GM18873 (cell line): Measurements from ENCODE around the gene CNKSR3.

Source experiments
- ATAC-seq: cut with Tn5 transposase; IDR thresholded peaks from one replicate; pipeline ENCODE4 v1.9.1; 2021; ENCODE audit warnings: mild to moderate bottlenecking, moderate library complexity, moderate number of reproducible peaks; ENCODE audit not compliant: unreplicated experiment, low FRiP score

Gene CNKSR3

DNA sequence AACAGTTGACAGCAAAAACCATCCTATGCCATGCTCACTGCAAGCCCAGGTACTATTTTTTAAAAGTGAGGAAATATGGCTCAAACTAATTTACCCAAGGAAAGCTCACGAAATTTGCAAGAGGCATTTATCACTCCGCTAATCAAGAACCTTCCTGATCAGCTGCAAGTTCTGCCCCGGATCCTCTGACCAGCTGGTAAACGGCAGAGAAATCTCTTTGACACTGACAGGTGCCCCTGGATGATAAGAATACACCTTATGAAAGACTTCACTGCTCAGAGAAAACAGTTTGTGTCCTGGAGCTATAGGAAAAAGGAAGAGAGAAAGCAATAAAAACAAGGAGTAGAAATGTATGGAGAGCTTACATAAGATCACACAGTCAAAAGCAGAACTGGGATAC is 6.4 kb downstream of the CNKSR3 start:
- ATAC-seq: no peak

DNA sequence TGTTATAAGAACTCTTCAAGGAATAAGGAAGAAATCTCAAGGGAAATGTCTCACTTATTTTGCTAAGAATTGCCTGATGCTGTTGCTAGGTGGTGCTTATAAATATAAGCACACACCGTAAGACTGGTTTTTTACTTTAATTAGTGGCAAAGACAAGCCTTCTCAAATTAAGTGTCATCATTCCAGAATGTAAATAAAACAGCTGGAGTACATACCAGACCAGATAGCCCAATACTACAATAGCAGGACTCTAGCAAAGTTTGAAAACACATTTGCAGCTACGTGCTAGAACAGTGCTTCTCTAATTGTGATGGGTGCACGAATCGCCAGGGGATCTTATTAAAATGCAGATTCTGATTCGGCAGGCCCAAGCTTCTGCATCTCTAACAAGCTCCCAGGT is 6.8 kb downstream of the CNKSR3 start:
- no peak for ATAC-seq

DNA sequence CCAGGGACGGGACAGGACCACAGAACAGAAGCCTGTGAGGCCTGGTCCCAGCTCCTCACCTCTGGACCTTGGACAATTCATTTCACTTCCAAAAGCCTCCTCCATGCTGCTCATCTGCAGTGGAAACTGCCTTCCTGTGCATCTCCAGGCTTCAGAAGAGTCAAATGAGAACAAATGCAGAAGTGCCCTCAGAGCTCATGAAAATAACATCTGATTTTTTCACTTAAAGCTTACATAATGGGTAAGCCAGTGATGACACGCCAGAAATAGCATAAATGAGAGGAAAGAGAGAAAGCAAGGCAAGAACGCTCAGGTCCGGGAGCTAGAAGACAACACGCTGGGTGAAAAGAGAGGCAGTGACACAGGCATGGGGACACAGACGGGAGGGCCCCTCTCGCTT is 7.9 kb downstream of the CNKSR3 start:
- no peak for ATAC-seq

DNA sequence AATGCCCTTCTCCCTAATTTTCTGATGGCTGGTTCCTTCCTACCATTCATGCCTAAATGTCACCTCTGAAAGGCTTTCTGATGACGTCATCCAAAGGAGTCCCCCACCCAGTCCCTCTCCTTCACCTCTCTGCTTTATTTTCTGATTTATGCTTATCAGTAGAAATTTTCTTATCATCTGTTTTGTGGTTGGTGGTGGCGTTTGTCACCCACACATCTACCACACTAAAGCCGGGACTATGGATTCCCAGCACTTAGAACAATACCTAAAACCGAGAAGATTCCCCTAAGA is 9.0 kb downstream of the CNKSR3 start:
- no peak for ATAC-seq

DNA sequence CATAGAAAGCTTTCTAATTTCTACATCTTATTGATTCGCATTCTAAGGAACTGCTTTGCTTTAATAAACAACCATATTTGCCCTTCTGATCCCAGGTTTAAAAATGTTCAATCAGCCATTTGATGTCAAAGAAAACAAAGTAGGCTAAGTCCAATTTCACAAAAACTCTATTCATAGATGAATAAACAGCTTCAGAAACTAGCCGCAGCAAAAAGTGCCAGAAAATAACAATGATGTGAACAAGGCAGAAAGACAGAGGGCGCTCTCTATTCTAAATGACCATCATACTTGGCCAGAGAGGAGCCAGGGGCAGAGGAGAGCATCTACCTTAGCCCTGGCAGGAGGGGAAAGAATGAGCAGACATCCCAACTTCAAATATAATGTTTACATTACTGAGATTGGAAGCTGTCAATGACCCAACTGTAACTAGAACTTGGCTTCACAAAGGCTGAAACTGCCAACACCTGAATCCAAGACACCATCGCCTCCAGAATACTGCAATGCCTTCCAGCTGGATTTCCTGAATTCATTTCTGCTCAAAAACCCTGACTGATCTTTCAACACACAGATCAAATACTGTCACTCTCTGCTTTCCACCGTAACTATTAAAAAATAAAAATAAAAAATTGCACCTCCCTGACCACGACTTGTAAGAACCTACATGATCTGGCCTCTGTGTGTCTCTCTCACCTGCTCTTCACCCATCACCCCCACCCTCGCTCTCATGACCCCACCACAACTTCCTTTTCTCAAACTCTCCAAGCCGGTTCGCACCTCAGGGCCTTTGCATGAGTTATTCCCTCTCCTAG is 9.5 kb downstream of the CNKSR3 start:
- ATAC-seq: no peak

DNA sequence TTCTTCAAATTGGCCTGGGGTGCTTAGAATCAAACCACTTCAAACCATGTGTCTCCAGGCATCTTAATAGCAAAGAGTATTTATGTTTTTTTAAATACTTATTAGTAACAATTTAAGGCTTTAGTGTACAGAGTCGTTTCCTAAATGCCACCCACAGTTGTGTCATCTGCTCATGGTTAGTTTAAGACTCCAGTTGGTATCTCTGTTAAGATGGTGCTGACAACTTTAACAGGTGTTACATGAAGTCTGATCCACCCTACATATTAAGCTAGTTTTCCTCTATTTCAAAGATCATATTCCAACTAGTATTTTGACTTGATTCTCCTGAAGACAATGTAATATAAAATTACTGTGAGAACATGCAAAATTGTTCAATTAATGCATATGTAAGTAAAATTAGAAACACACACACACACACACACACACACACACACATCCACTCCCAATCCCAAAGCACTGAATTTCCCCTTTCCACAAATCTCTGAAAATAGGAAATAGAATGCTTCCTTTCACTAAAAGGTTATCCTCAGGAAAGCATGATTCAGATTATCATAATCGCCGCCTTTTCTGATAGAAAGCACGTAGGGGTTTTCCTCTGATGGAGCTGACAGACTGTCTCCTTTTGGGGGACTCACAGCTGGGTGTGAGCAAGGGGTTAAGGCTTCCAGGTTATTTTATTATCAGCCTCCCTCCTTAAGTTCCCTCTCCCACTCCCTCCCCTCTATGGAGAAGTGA is 10.5 kb downstream of the CNKSR3 start:
- ATAC-seq: no peak

DNA sequence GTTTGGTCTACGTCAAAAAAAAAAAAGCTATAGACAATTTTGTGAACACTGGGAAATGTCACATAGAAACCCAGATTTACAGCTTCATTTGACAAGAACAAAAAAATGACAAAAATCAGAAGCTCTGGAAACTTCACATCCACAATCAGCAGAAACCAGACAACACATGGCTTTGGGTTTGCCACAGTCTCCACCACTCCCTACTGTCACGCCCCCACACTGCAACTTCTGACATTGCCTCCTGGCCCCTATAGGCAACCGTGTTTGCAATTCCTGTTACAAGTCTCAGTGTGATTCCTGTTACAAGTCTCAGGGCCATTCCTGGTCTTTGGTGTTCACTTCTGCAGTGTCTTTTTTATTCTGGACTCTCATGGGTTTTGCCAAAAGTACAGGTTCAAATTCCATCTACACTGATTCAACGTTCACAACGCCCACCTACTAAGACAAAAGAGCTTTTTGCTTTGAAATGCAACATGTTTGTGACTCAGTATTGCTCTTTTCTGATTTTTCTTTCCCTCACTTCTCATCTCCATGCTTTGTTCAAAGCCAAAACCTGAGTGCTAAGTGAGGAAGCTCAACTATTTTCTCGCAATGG is 12.0 kb downstream of the CNKSR3 start:
- ATAC-seq: no peak

DNA sequence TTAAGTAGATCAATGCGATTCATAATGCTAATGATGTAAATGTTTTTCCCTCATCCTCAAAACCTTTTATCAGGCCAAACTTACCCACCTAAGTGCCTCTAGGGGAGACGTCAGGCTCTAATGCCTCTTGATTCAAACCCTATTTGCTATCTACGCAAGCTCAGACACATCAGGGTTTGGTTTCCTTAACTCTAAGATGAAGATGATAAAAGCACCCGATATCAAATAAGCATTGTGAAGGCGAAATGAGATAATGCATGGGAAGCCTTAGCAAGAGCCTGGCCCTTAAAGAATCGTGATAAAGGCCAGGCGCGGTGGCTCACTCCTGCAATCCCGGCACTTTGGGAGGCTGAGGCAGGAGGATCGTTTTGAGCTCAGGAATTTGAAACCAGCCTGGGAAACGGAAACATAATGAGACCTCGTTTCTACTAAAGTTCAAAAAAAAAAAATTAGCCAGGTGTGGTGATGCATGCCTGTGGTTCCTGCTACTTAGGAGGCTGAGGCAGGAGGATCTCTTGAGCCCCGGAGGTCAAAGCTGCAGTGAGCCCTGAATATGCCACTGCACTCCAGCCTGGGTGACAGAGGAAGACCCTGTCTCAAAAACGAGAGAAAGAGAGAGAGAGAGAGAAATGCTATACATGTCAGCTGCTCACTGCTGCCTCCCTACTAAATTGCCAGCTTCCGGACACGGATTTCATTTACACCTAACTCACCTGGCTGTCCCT is 13.5 kb downstream of the CNKSR3 start:
- no peak for ATAC-seq

DNA sequence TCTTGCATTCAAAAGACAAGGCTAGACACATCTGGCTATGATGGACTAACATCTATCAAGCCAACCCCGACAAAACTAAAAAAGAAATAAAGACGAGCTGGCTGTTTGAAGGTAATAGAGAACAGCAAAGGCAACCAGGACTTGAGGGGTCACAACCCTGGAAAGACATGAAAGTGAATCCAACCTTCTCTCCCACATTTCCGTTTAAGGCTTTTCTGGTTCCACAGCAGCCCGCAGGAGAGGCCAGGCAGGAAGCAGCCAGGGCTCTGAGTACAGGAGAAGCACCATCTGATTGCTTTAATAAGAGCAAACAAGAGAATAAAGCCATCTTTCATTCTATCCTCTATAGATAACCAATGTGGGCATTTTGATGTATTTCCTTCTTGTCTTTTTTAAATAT is 14.3 kb downstream of the CNKSR3 start:
- ATAC-seq: no peak

DNA sequence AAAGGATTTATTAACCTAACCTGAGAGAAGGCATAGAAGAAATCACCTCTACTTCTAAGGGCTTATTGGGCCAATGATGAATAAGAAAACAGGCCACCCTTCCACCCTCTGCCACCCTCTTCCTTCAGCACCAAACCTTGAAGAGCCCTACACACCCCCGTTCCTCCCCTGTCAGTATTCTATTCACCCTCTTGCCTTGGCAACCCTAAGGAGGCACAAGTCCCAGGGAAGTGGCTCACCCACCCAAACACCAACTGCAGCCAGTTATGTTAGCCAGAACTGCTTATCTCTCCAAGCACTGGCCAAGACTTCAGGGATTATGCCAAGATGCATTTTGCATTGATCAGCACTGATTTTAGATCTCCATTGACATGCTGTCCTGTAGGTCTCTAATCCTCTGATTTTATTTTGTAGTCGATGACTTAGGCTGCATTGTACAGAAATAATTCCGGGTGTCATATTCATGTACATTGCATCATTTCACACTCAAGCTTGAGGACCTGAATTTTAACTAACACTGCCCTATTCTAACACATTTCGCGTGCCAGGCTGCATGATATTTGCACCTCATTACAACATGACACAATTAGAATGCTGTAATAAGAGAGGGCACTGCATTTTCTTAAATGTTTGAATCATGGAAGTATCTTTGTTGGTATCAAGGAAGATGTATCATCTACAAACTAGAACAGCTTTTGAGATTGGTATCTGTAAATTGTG is 15.7 kb downstream of the CNKSR3 start:
- no peak for ATAC-seq

DNA sequence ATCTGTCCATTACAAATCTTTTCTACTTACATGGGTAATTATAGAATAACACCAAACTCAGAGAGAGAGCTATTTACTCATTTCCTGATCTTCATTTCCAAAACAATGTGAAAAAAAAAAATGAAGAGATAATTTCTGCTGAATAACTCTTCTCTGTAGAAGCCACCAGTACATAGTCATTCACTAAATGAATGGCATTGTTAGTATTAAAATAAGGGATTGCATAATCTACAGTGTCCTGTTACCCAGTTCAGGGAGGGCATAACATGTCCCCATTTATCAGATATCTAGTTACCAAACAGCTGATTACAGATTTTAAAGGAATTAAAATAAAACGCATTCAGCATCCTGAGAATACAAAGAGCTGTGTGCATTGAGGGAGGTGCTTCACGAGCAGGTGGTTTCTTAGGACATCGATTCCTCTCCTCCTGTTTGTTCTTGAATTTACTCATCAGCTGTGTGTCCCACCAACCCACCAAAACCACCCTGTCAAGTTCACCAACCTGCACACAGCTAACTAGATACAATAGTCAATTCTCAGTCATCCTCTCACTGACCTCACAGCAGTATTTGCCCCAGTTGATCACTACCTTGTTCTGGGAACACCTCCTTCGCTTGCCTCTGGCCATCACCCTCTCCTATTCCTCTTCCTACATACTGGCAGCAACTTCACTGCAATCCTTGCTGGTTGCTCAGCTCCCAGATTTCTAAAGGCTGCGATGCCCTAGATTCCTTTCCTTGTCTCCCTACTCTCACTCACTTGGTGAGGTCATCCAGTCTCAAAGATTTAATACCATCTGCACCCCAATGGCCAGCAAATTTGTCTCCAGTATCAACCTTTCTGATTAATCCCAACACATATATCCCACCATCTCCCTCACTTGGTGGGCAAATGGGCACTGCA is 18.7 kb downstream of the CNKSR3 start:
- ATAC-seq: no peak

DNA sequence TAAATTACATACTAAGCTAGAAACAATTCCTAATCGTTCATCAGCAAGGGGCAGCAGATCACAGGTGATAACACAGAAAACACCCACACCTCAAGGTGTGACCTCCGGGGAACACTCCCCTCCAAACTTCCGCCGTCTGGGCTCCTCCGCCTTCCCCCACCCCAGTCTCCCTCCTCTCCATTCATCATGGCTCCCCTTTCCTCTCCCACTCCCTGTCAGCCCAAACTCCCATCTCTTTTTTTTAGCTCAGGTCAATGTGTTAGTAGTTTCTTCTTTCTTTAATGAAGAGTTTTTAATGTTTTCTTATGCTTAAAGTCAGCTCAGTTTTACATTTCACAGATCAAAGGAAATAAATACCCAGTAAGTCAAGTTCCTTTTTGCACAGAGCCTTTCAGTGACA is 20.7 kb downstream of the CNKSR3 start:
- ATAC-seq: no peak

DNA sequence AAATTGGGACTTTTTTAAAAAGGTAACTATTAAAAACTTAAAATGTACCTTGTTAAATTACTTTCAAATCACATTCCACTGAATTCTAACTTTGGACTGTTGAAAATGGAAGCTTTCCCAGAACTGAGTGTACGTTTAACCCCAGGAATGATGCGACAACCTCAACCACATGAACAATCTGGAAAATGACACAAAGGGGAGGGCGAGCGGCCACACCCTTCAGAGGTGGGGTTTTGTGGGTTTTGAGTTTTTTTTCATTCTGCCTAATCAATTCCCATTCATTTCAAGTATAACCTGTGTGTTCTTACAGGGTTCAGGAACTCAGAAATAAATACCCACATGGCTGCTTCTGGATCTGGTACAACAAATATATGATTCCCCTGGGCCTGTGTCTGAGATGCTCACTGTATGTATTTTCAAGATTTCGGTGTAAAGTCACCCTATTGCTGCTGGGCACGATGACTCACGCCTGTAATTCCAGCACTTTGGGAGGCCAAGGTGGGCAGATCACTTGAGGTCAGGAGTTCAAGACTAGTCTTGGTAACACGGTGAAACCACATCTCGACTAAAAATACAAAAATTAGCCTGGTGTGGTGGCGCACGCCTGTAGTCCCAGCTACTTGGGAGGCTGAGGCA is 21.6 kb downstream of the CNKSR3 start:
- ATAC-seq: no peak

DNA sequence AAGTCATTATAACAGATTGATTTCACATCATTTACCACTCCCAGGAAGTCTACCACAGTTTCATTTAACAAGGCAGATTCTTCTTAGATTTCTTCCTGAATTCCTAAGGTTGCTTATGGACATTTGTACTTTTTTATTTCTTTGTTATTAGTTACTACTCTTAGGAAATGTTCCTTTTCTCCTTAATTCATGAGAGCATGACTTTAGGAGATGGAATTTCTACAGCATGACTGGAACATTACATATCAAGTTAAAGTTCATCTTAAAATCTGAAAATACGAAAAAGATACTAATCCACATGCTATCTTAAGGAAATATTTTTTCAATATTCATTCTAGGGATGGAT is 22.3 kb downstream of the CNKSR3 start:
- no peak for ATAC-seq

DNA sequence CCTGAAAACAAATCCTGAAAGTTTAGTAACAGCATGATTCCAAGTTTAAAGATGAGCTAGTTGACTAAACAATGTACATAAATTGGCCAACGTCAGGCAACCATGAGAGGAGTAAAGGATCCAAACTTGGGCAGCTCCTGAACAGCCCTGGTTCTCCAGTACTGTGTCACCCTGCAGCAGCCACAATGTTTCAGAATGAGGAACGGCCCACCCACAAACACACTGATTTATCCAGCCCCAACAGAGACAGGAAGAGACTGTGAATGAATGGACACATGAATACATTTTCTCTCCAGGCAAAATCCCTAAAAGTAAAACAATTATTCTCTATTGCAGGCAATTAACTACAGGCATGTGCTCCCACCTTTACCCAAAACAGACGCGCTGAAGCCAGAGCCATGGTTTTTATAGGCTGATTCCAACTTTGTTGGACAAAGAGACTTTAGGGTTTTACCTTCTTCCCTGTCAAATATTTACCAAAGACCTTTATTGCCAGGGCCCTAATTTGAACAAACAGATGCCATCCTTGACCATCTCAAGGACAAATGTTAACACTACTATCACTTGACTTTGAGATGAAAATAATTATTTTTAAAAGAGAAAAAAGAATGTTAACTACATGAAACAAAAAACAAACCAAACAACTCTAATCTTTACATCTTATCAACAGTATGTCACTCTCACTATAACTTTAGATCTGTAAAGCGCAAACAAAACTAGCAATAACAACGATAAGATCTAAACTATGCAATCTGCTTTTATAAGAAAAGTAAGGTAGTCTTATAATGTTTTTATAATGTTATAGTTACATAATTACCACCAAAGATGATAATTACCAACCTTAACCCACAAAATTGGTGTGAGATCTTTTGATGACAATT is 22.9 kb downstream of the CNKSR3 start:
- ATAC-seq: no peak

DNA sequence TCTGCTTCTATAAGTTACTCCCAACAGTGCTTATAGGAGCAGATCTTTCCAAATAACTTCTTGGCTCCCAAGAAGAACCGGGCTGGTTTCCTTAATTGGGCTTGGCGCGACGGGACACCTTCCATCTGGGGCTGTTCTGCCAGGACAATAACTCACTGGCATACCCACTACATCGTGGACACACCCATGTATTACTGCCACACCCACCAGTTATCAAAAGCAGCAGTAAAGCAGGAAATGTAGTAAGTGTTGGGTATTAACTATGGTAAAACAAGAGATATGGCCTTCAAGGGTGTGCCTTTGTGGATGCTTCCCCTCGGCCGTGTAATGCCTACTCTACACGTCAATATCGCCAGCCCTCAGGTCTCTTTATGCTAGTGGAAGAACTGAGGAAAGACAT is 24.7 kb downstream of the CNKSR3 start:
- no peak for ATAC-seq

DNA sequence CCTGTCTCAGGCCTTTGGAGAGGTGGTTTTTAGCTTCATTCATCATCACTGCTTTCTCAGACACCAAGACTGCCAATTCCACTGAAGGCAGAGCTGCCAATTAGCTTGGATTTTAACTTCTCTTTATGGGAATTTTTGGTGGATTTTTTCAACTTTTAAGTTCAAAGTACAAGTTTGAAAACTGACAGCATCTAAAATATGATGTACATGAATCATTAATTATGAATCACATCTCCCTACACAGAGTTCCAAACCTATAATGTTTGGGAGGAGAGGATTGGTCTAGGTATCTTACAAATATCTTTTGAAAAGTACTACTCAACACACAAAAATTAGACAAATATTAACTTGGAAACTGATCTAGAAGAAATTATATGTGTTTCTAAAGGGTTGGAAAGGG is 25.5 kb downstream of the CNKSR3 start:
- no peak for ATAC-seq

DNA sequence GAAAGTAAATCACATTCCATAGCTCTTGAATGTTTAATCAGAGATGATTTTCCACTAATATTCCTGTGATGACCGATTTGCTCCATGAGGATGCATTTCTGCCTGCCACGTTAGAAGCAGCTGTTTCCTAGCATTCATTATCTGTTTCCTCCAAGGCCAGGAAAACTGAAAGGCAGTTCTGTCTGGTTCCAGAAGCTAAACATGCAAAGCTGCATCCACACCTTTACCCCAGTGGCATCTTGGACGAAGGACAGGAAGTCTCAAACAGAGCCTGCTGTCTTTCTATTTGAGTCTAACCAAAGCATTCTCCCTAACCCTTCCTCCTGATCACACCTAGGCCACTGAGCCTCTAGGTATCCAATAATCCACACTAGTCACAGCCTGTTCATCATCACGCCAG is 27.6 kb downstream of the CNKSR3 start:
- ATAC-seq: no peak
